Measurements from ENCODE around the gene CTSD.

GRCh38 chr11:1796413-1797011 lies 32.8 kb upstream of the CTSD start:
- TF ChIP-seq LEF1 (IDR thresholded peaks at IDR 0.05; ENCODE audit: borderline replicate concordance) (no peak), NFRKB (IDR thresholded peaks at IDR 0.05) (no peak), FOXM1 (IDR thresholded peaks at IDR 0.05; ENCODE audit: borderline replicate concordance) (no peak), BHLHE40 (IDR thresholded peaks at IDR 0.05; ENCODE audit: borderline replicate concordance) (no peak)

All from HEK293T (cell line).